SJSA1 (cell line): ENCODE results near the gene CES1. TPM values are rescaled to one million over a fixed set of nuclear protein-coding genes. Genes with fewer than 3 reads are reported as not detected.
"Not testable (repeated sequence)": the region's sequence is repeated elsewhere in the genome, so short reads cannot be mapped to it uniquely, and the experiment has no call there.

Source experiments
- DNase-seq, 2 experiments: peaks; one replicate each; pipeline ENCODE4 v3.0.0-alpha.2; 2015 to 2020; ENCODE audit warnings: low spot score in 2 of 2, low read depth in 1 of 2
- H3K27ac ChIP-seq: fragments of 250-450 bp; sonication (Bioruptor Pico); 2 replicates; pipeline ENCODE4 v1.5.1; 2020; ENCODE audit warnings: mild to moderate bottlenecking, moderate library complexity
- H3K27me3 ChIP-seq: fragments of 250-450 bp; sonication (Bioruptor Pico); replicated peaks from 2 replicates; pipeline ENCODE4 v1.5.1; 2020; ENCODE audit warnings: mild to moderate bottlenecking, moderate library complexity
- H3K36me3 ChIP-seq: fragments of 250-450 bp; sonication (Bioruptor Pico); 2 replicates; pipeline ENCODE4 v1.5.1; 2020; ENCODE audit warnings: mild to moderate bottlenecking
- H3K4me1 ChIP-seq: fragments of 250-450 bp; sonication (Bioruptor Pico); replicated peaks from 2 replicates; pipeline ENCODE4 v1.6.1; 2021; ENCODE audit warnings: mild to moderate bottlenecking
- H3K4me3 ChIP-seq: fragments of 250-450 bp; sonication (Bioruptor Pico); 2 replicates; pipeline ENCODE4 v1.5.1; 2020; ENCODE audit warnings: mild to moderate bottlenecking
- H3K9me3 ChIP-seq: fragments of 250-450 bp; sonication (Bioruptor Pico); replicated peaks from 2 replicates; pipeline ENCODE4 v1.5.1; 2020; ENCODE audit warnings: mild to moderate bottlenecking
- total RNA-seq: library from RNA; depleted of rRNA; stranded (reverse); fragments of >200 nt; shearing (Covaris generic); gene quantifications from 2 replicates; pipeline ENCODE4 v1.2.3, GENCODE V29; 2014; rRNA removed

Gene CES1
- not detected in 2 replicates for total RNA-seq

DNA sequence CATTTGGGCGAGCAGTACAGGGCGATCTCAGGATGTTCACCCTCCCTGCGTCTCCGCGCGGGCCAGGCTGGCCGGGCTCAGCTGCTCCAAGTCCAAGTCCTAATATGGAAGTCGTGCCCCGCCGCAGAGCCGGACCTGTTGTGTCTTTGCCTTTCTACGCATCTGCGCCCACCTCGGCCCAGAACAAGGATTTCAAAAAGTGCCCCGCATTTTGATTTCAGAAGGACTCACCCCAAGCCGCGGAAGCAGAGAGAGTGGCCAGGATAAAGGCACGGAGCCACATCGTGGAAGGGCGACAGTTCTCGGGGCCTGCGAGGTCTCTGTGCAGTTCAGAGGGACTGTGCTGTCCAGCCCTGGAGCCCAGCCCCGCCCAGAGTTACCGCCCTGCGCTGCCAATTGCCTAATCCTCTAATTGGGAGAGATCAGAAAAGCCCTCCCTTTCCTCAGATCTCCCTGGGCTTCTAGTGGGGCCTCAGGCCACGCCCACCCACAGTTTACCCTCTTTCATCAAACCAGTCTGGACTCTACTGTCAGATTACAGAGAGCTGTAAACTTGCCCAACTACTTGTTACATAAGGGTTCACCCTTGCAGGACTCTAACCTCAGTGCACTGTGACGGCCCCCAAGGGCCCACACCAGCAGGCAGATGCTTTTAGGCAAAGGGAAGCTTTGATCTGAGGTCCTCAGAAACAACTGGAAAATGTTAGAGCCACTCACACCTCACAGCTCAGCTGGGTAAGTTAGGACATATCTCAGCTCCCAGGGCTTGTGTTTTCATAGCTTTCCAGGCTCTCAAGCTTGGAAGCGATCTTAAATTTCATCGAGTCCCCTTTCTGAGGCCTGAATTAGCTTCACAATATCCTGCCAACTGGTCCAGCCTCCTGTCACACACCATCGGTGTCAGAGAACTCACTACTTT lies at the start of gene CES1:
Gene CES1 (minus strand): TSS at position 324 of the 919 bp plus-strand sequence. CDS start 41 bp downstream, at position 283.
- Histone ChIP-seq H3K9me3 (no peaks in the 10 kb centered on the region), H3K27me3 (no peaks in the 10 kb centered on the region), H3K27ac (no peak within 1 kb of the TSS), H3K4me3 (no peak within 1 kb of the TSS), H3K36me3 (no peaks in the 10 kb centered on the region), H3K4me1 (no peaks in the 10 kb centered on the region)
- no peak for DNase-seq

GRCh38 chr16:55876854-55877253 lies 44.0 kb upstream of the CES1 start:
- H3K4me3 ChIP-seq = no peak overlapping the region
- H3K9me3 ChIP-seq = no peaks in the 10 kb centered on the region
- no peak overlapping the region for H3K27ac ChIP-seq
- no peak for DNase-seq
- no peaks in the 10 kb centered on the region for H3K36me3 ChIP-seq
- no peaks in the 10 kb centered on the region for H3K27me3 ChIP-seq
- no peaks in the 10 kb centered on the region for H3K4me1 ChIP-seq

GRCh38 chr16:55875273-55875672 lies 42.4 kb upstream of the CES1 start, which contains the start of gene CES5A:
Gene CES5A, minus strand, starts transcription at chr16:55875373. Its CDS starts 152 bp downstream, at chr16:55875221.
- H3K4me3 ChIP-seq = no peak within 1 kb of the TSS
- no peaks in the 10 kb centered on the region for H3K27me3 ChIP-seq
- no peaks in the 10 kb centered on the region for H3K4me1 ChIP-seq
- H3K9me3 ChIP-seq = no peaks in the 10 kb centered on the region
- no peak within 1 kb of the TSS for H3K27ac ChIP-seq
- no peaks in the 10 kb centered on the region for H3K36me3 ChIP-seq
- no peak for DNase-seq

GRCh38 chr16:55873122-55873521 lies 40.2 kb upstream of the CES1 start:
- no peaks in the 10 kb centered on the region for H3K36me3 ChIP-seq
- no peak overlapping the region for H3K27ac ChIP-seq
- no peaks in the 10 kb centered on the region for H3K9me3 ChIP-seq
- no peak overlapping the region for H3K4me3 ChIP-seq
- no peak for DNase-seq
- no peaks in the 10 kb centered on the region for H3K4me1 ChIP-seq
- H3K27me3 ChIP-seq = no peaks in the 10 kb centered on the region

DNA sequence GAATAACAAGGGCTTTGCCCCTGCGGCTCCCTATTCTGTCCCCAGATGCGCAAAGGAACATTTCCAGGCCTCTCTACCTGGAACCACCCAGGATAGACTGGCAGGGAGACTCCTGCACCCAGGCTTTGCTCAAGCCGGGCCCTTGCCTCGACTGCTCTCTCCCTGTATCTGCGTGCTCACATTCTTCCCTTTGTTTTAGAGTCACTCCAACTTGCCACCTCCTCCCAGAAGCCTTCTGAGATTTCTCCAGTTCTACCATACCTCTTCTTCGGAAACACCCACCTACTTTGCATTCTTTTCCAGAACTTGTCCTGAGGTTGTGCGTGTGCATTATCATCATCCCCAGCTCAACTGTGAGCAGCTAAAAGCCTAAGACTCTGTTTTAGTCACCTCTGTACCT lies 39.2 kb upstream of the CES1 start:
- Histone ChIP-seq H3K4me3 (no peak overlapping the region), H3K27ac (no peak overlapping the region), H3K4me1 (no peaks in the 10 kb centered on the region), H3K9me3 (no peaks in the 10 kb centered on the region), H3K27me3 (no peaks in the 10 kb centered on the region), H3K36me3 (no peaks in the 10 kb centered on the region)
- DNase-seq = no peak

DNA sequence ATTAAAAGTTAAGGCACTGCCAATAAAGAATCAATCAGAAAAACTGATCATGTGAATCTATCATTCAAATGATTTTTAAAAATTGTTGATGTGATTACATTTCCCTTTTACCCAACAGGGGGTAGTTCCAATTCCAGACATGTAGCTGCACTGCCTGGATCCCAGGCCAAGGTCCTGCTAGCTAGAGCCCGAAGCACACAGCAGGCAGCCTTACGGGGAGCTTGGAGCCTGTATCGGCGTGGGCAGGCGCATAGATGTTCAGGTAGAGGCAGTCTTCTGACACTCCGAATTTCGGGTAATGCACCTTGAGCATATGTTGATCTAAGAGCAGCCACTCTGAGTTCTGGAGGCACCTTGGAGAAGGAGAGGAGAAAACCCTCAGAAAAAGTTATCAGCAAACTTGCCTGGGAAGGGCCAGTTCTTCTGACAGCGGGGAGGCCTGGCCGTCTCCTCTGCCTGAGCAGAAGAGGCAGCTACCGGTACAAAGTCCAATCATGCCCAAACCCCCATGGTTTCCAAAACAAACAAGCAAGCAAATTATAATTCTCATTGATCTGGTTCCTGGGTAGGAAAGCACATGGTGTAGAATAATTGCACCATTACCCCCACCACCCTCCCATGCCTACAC lies 38.6 kb upstream of the CES1 start:
- Histone ChIP-seq H3K27ac (no peak overlapping the region), H3K36me3 (no peaks in the 10 kb centered on the region), H3K4me1 (no peaks in the 10 kb centered on the region), H3K9me3 (no peaks in the 10 kb centered on the region), H3K4me3 (no peak overlapping the region), H3K27me3 (no peaks in the 10 kb centered on the region)
- no peak for DNase-seq

DNA sequence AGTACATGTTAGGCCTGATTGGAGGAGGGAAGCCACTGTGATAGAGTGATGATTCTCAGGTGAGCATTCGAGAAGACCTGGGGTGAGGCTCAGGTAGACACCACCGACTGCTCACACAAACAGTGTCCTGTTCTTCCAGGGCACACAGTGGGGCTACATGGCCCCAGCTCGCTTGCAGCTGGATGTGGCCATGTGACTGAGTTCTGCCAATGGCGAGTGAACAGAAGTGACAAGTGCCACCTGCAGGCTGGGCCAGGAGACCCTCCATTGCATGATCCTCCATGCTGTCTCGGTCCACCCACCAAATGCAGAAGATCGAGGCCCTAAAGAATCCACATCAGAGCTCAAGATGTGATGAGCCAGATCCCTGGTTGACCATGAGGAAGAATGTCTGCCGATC lies 36.1 kb upstream of the CES1 start:
- H3K4me1 ChIP-seq = no peaks in the 10 kb centered on the region
- H3K9me3 ChIP-seq = no peaks in the 10 kb centered on the region
- no peaks in the 10 kb centered on the region for H3K27me3 ChIP-seq
- H3K36me3 ChIP-seq = no peaks in the 10 kb centered on the region
- no peak for DNase-seq
- H3K4me3 ChIP-seq = no peak overlapping the region
- no peak overlapping the region for H3K27ac ChIP-seq

GRCh38 chr16:55868137-55868536 lies 35.2 kb upstream of the CES1 start:
- H3K27ac ChIP-seq = no peak overlapping the region
- H3K9me3 ChIP-seq = no peaks in the 10 kb centered on the region
- H3K4me1 ChIP-seq = no peaks in the 10 kb centered on the region
- no peak for DNase-seq
- no peaks in the 10 kb centered on the region for H3K27me3 ChIP-seq
- H3K36me3 ChIP-seq = no peaks in the 10 kb centered on the region
- H3K4me3 ChIP-seq = no peak overlapping the region

GRCh38 chr16:55861288-55861687 lies 28.4 kb upstream of the CES1 start:
- H3K27me3 ChIP-seq = no peaks in the 10 kb centered on the region
- no peak overlapping the region for H3K4me3 ChIP-seq
- no peaks in the 10 kb centered on the region for H3K9me3 ChIP-seq
- no peak overlapping the region for H3K27ac ChIP-seq
- DNase-seq = no peak
- H3K36me3 ChIP-seq = no peaks in the 10 kb centered on the region
- H3K4me1 ChIP-seq = no peaks in the 10 kb centered on the region

GRCh38 chr16:55857650-55858049 lies 24.8 kb upstream of the CES1 start:
- H3K27me3 ChIP-seq, H3K4me1 ChIP-seq, H3K27ac ChIP-seq, DNase-seq, H3K36me3 ChIP-seq, H3K4me3 ChIP-seq, H3K9me3 ChIP-seq: not testable (repeated sequence)

DNA sequence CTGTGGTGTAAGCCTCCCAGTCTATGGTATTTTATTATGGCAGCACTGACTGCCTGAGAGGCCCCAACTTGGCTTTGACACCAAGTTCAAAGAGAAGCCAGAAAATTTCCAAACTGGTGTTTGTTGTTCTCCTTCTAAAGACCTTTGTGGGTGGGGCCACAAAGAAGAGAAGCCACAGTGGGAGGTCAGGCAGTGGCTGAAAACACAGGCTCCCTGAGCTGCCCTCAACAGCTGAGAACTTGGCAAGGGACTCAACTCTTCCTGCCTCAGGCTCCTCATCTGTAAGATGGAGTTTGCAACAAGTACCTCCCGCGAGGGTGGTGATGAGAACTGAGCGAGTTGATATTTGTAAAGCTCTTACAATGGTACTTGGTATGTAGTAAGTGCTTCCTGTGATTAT lies 24.1 kb upstream of the CES1 start:
- H3K27me3 ChIP-seq = no peaks in the 10 kb centered on the region
- DNase-seq = no peak
- no peaks in the 10 kb centered on the region for H3K4me1 ChIP-seq
- H3K9me3 ChIP-seq = no peaks in the 10 kb centered on the region
- H3K4me3 ChIP-seq = no peak overlapping the region
- H3K27ac ChIP-seq = no peak overlapping the region
- no peaks in the 10 kb centered on the region for H3K36me3 ChIP-seq

DNA sequence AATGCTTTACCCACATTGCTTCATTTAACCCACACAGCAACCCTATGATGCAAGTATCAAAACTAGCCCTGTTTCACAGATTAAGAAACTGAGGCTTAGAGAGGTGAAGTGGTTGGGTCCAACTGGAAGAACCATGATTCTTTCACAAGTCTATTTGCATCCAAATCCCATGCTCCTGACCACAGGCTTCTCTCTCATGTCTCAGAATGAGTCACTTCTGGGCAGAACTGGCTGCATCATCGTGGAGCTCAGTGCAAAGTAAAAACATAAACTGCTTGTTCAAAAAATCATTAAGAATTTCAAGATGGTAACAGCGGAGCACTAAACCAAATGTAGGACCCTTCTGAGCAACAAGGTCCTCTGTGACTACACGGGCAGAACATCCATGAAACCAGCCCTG lies 20.2 kb upstream of the CES1 start:
- Histone ChIP-seq H3K4me1 (no peaks in the 10 kb centered on the region), H3K36me3 (no peaks in the 10 kb centered on the region), H3K4me3 (no peak overlapping the region), H3K27me3 (peaks cover 10% of the 10 kb centered on the region), H3K9me3 (no peaks in the 10 kb centered on the region), H3K27ac (no peak overlapping the region)
- DNase-seq = no peak

- Histone ChIP-seq H3K27me3 (peaks cover 19% of the 10 kb centered on the region), H3K36me3 (no peaks in the 10 kb centered on the region), H3K9me3 (no peaks in the 10 kb centered on the region), H3K27ac (no peak overlapping the region), H3K4me1 (no peaks in the 10 kb centered on the region), H3K4me3 (no peak overlapping the region)
- DNase-seq = no peak
Observed at GRCh38 chr16:55849536-55849935, 16.6 kb upstream of the CES1 start.

DNA sequence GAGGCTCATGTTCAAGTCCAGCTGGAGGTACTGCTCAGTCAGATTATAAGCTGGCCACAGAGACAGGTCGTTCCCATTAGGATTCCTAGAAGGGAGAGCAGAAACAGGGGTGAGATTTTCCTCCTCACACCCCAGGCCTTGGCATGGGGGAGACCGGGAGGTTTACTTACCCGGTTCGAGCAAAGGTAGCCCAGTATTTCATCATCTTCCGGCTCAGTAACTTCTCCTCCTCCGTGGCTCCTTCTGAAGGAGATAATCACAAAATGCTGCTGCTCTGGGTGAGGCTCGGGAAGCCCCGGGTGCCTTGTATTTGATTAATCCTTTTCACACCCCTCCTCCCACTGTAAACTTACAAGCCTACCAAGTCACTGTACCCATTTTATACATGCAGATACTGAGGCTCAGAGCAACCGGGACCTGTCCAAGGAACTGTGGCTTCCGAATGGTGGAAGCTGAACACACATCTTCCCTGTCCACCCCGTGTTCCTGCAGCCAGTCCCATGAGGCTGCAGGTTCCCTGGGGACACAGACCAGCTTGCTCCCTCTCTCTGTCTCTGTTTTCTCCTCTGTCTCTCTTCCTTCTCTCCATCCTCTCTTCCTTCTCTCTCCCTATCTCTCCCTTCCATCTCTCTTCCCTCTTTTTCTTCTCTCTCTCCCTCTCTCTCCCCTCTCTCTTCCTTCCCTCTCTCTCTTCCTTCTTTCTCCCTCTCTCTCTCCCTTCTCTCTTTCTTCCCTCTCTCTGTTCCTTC lies 13.9 kb upstream of the CES1 start:
- DNase-seq = no peak
- Histone ChIP-seq H3K9me3 (no peaks in the 10 kb centered on the region), H3K27me3 (peaks cover 19% of the 10 kb centered on the region), H3K27ac (no peak overlapping the region), H3K36me3 (no peaks in the 10 kb centered on the region), H3K4me3 (no peak overlapping the region), H3K4me1 (no peaks in the 10 kb centered on the region)
